OCI-LY3 (cell line): Measurements from ENCODE around the gene ING4.
A peak's percentile ranks its signal among the peaks of the same experiment; 100 is the strongest.

ENCODE experiments used
- H2AFZ ChIP-seq: fragments of 200-600, 300-600 bp; shearing (Covaris generic); 2 replicates; pipeline ENCODE4 v1.6.0; 2014; ENCODE audit warnings: antibody characterized with exemption, low read depth, low read length
- H3K27ac ChIP-seq: fragments of 200-600, 300-600 bp; sonication (generic); 2 replicates; pipeline ENCODE4 v1.5.1; 2014; ENCODE audit warnings: mild to moderate bottlenecking, low read length, moderate library complexity, mixed read lengths
- H3K27me3 ChIP-seq: fragments of 200-600, 300-600 bp; sonication (generic); 2 replicates; pipeline ENCODE4 v1.6.1; 2014; ENCODE audit warnings: low read depth, low read length, mixed read lengths
- H3K36me3 ChIP-seq: fragments of 200-600, 300-600 bp; sonication (generic); replicated peaks from 2 replicates; pipeline ENCODE3; 2014; ENCODE audit warnings: low read depth, low read length, mixed read lengths
- H3K4me1 ChIP-seq: fragments of 300-600, 200-600 bp; sonication (generic); 2 replicates; pipeline ENCODE4 v1.6.1; 2014; ENCODE audit warnings: low read length, mixed read lengths
- H3K4me2 ChIP-seq: fragments of 200-600, 300-600 bp; sonication (generic); 2 replicates; pipeline ENCODE4 v1.6.1; 2014; ENCODE audit warnings: low read length, mixed read lengths
- H3K4me3 ChIP-seq: fragments of 300-600, 200-600 bp; sonication (generic); 2 replicates; pipeline ENCODE4 v1.5.1; 2014; ENCODE audit warnings: antibody characterized with exemption, mild to moderate bottlenecking, low read length, moderate library complexity
- H3K79me2 ChIP-seq: fragments of 300-600, 200-600 bp; shearing (Covaris generic); 2 replicates; pipeline ENCODE4 v1.6.1; 2014; ENCODE audit warnings: mild to moderate bottlenecking, low read length, mixed read lengths
- H3K9ac ChIP-seq: fragments of 300-600, 200-600 bp; shearing (Covaris generic); 2 replicates; pipeline ENCODE4 v1.6.0; 2014; ENCODE audit warnings: mild to moderate bottlenecking, low read length, moderate library complexity
- H3K9me3 ChIP-seq: fragments of 200-600, 300-600 bp; shearing (Covaris generic); 2 replicates; pipeline ENCODE4 v1.6.1; 2014; ENCODE audit warnings: low read length, mixed read lengths; ENCODE audit not compliant: insufficient read depth
- H4K20me1 ChIP-seq: fragments of 200-600, 300-600 bp; sonication (generic); 2 replicates; pipeline ENCODE4 v1.6.1; 2016; ENCODE audit warnings: low read length, mixed read lengths; ENCODE audit not compliant: insufficient read depth
- EZH2phosphoT487 ChIP-seq: fragments of 200-600 bp; shearing (Covaris generic); IDR thresholded peaks from 2 replicates; pipeline ENCODE4 v1.6.1; 2018; ENCODE audit warnings: antibody characterized with exemption, mixed run types, low read depth
- TF ChIP-seq, protein P1 (sequence below): fragments of 200-600, 300-600 bp; sonication (generic); IDR thresholded peaks from 2 replicates; pipeline ENCODE4 v1.5.1; 2014; ENCODE audit warnings: antibody characterized with exemption, low read length, low read depth

The ING4 gene

GRCh38 chr12:6630736-6631135 is 32.2 kb downstream of the ING4 start:
- no peaks in the 10 kb centered on the region for H3K27me3 ChIP-seq
- H3K4me1 ChIP-seq, result peaks cover 48% of the 10 kb centered on the region
- no peaks in the 10 kb centered on the region for H4K20me1 ChIP-seq
- H3K4me3 ChIP-seq, result peak overlapping the region; percentile 71
- 0 out of 2 replicates have a peak overlapping the region, but pooled peaks have one; percentile 66 for H3K27ac ChIP-seq
- H3K9ac ChIP-seq, result peak overlapping the region; percentile 62; the same call in 1 of the 2 replicates
- no peaks in the 10 kb centered on the region for H3K36me3 ChIP-seq
- no peak for TF ChIP-seq EZH2phosphoT487
- TF ChIP-seq, protein P1, sequence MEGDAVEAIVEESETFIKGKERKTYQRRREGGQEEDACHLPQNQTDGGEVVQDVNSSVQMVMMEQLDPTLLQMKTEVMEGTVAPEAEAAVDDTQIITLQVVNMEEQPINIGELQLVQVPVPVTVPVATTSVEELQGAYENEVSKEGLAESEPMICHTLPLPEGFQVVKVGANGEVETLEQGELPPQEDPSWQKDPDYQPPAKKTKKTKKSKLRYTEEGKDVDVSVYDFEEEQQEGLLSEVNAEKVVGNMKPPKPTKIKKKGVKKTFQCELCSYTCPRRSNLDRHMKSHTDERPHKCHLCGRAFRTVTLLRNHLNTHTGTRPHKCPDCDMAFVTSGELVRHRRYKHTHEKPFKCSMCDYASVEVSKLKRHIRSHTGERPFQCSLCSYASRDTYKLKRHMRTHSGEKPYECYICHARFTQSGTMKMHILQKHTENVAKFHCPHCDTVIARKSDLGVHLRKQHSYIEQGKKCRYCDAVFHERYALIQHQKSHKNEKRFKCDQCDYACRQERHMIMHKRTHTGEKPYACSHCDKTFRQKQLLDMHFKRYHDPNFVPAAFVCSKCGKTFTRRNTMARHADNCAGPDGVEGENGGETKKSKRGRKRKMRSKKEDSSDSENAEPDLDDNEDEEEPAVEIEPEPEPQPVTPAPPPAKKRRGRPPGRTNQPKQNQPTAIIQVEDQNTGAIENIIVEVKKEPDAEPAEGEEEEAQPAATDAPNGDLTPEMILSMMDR, result no peak
- peak overlapping the region; percentile 82 for H2AFZ ChIP-seq
- no peaks in the 10 kb centered on the region for H3K79me2 ChIP-seq
- H3K9me3 ChIP-seq, result no peaks in the 10 kb centered on the region
- peak overlapping the region; percentile 80 for H3K4me2 ChIP-seq

DNA sequence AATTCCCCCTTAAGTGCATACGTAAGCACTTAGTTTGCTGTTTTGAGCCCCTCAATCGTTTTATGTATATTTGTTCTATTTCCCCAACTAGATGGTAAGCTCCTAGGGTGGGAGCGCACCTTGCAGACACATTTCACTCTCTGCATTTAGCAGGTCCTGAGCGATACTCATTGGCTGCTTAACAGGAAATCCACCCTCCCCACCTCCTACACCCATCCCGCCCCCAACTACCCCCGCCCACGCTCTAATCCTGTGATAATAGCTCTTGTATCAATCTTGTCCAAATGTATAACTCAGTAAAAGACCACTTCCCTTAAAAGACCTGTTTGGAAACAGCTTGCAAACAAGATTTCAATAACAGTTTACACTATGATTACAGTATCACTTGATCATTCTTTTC is 35.3 kb downstream of the ING4 start:
- peak overlapping the region; percentile 4; the same call in 1 of the 2 replicates for H3K9ac ChIP-seq
- peak overlapping the region; percentile 61 for H3K4me3 ChIP-seq
- H3K9me3 ChIP-seq, result no peaks in the 10 kb centered on the region
- H4K20me1 ChIP-seq, result no peaks in the 10 kb centered on the region
- TF ChIP-seq, protein P1, result no peak
- no peak for TF ChIP-seq EZH2phosphoT487
- no peaks in the 10 kb centered on the region for H3K36me3 ChIP-seq
- H3K27me3 ChIP-seq, result no peaks in the 10 kb centered on the region
- H3K79me2 ChIP-seq, result no peaks in the 10 kb centered on the region
- H3K4me2 ChIP-seq, result peak overlapping the region; percentile 47
- peaks cover 35% of the 10 kb centered on the region for H3K4me1 ChIP-seq
- peak overlapping the region; percentile 65; the same call in 1 of the 2 replicates for H2AFZ ChIP-seq
- H3K27ac ChIP-seq, result no peak overlapping the region

- H3K79me2 ChIP-seq, result no peaks in the 10 kb centered on the region
Measured at GRCh38 chr12:6626654-6627283, 36.1 kb downstream of the ING4 start.

GRCh38 chr12:6620885-6621274 is 42.0 kb downstream of the ING4 start:
- no peak overlapping the region for H3K4me3 ChIP-seq

More at GRCh38 chr12:6626654-6627283, 36.1 kb downstream of the ING4 start:
- H3K4me1 ChIP-seq, result peaks cover 27% of the 10 kb centered on the region
- no peaks in the 10 kb centered on the region for H3K36me3 ChIP-seq
- no peak overlapping the region for H3K9ac ChIP-seq
- no peaks in the 10 kb centered on the region for H3K27me3 ChIP-seq
- H3K27ac ChIP-seq, result no peak overlapping the region
- no peaks in the 10 kb centered on the region for H3K9me3 ChIP-seq
- H3K4me2 ChIP-seq, result peak overlapping the region; percentile 47
- H4K20me1 ChIP-seq, result no peaks in the 10 kb centered on the region
- H2AFZ ChIP-seq, result no peak overlapping the region
- peak overlapping the region; percentile 61 for H3K4me3 ChIP-seq
- TF ChIP-seq EZH2phosphoT487, result no peak
- TF ChIP-seq, protein P1, result no peak

More at GRCh38 chr12:6620885-6621274, 42.0 kb downstream of the ING4 start:
- Histone ChIP-seq H3K9ac (no peak overlapping the region), H2AFZ (no peak overlapping the region), H3K79me2 (no peaks in the 10 kb centered on the region), H4K20me1 (no peaks in the 10 kb centered on the region), H3K9me3 (no peaks in the 10 kb centered on the region), H3K4me2 (no peak overlapping the region), H3K4me1 (no peaks in the 10 kb centered on the region; the same call in 1 of the 2 replicates), H3K27ac (no peak overlapping the region), H3K27me3 (no peaks in the 10 kb centered on the region), H3K36me3 (no peaks in the 10 kb centered on the region)
- TF ChIP-seq EZH2phosphoT487, result no peak
- TF ChIP-seq, protein P1, result no peak
